Measurements from ENCODE around the gene RGL2. TPM values are rescaled to one million over a fixed set of nuclear protein-coding genes. Genes with fewer than 3 reads are reported as not detected.
"Not testable (repeated sequence)": the region's sequence is repeated elsewhere in the genome, so short reads cannot be mapped to it uniquely, and the experiment has no call there.

RGL2 gene
- total and polyA plus RNA-seq, 5 donors, result 40.6 to 56.3 (median 54.2) TPM

GRCh38 chr6:33278392-33278741 lies 20.4 kb downstream of the RGL2 start:
- Histone ChIP-seq H3K9me3 (ENCODE audit: control insufficient read depth, low read length) (no peaks in the 10 kb centered on the region), H3K4me1 (ENCODE audit: control insufficient read depth, insufficient read depth, low read length) (no peaks in the 10 kb centered on the region), H3K27ac (ENCODE audit: low read length) (no peak overlapping the region), H3K4me3 (ENCODE audit: low read length) (no peak overlapping the region), H3K27me3 (ENCODE audit: control insufficient read depth, insufficient read depth) (no peaks in the 10 kb centered on the region)
- ATAC-seq, result no peak
- intact Hi-C loops (cut with DNase I), result no loop called here
- no peak for DNase-seq
- WGBS, result 76% methylated on average over 9 of the region's 9 CpGs

- 38% methylated on average over 39 of the region's 39 CpGs for WGBS
- Histone ChIP-seq H3K4me1 (ENCODE audit: control insufficient read depth, insufficient read depth, low read length) (no peaks in the 10 kb centered on the region), H3K4me3 (ENCODE audit: low read length) (peak overlapping the region; percentile 38), H3K27me3 (ENCODE audit: control insufficient read depth, insufficient read depth) (no peaks in the 10 kb centered on the region), H3K27ac (ENCODE audit: low read length) (peak overlapping the region; percentile 76), H3K9me3 (ENCODE audit: control insufficient read depth, low read length) (no peaks in the 10 kb centered on the region)
- intact Hi-C loops (cut with DNase I), result no loop called here
- peak in 2 of 3 donors; percentile 55 to 71 for DNase-seq
- peak; percentile 2 for ATAC-seq
Observed at GRCh38 chr6:33277663-33278391, 20.9 kb downstream of the RGL2 start.

- DNase-seq (peak; percentile 82 to 93 (median 93)), ATAC-seq (peak; percentile 79)
- intact Hi-C loops (cut with DNase I), result no loop called here
- H3K4me1 ChIP-seq (ENCODE audit: control insufficient read depth, insufficient read depth, low read length), result no peaks in the 10 kb centered on the region
- H3K4me3 ChIP-seq (ENCODE audit: low read length), result peak within 1 kb of the TSS; percentile 38
- H3K9me3 ChIP-seq (ENCODE audit: control insufficient read depth, low read length), result no peaks in the 10 kb centered on the region
- H3K27me3 ChIP-seq (ENCODE audit: control insufficient read depth, insufficient read depth), result no peaks in the 10 kb centered on the region
- under 1% methylated on average over 80 of the region's 80 CpGs for WGBS
- peak within 1 kb of the TSS; percentile 76 for H3K27ac ChIP-seq (ENCODE audit: low read length)
Observed at GRCh38 chr6:33276864-33277662, 21.7 kb downstream of the RGL2 start, which contains the start of gene B3GALT4. TSS of gene B3GALT4 (plus strand) at chr6:33277123. CDS start at chr6:33277420, 297 bp downstream.

DNA sequence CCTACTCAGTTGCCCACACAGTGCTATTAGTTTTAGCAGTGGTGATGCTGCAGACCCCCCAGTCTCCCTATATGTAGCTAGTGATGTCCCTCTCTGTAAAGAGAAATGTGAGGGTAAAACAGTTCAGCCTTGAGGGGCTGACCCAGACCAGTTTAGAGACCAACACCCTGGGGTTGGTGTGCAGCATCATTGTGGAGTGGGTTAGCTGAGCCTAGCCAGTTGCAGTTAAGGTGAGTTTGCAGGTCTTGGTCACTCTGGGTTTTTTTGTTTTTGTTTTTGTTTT lies 22.2 kb downstream of the RGL2 start:
- Histone ChIP-seq H3K9me3 (ENCODE audit: control insufficient read depth, low read length) (no peaks in the 10 kb centered on the region), H3K4me1 (ENCODE audit: control insufficient read depth, insufficient read depth, low read length) (no peaks in the 10 kb centered on the region), H3K27me3 (ENCODE audit: control insufficient read depth, insufficient read depth) (no peaks in the 10 kb centered on the region), H3K4me3 (ENCODE audit: low read length) (peak overlapping the region; percentile 38), H3K27ac (ENCODE audit: low read length) (peak overlapping the region; percentile 76)
- intact Hi-C loops (cut with DNase I), result no loop called here
- ATAC-seq (no peak), DNase-seq (no peak)

- intact Hi-C loops (cut with DNase I); H3K9me3 ChIP-seq (ENCODE audit: control insufficient read depth, low read length); ATAC-seq; DNase-seq; H3K27me3 ChIP-seq (ENCODE audit: control insufficient read depth, insufficient read depth); H3K4me1 ChIP-seq (ENCODE audit: control insufficient read depth, insufficient read depth, low read length): not testable (repeated sequence)
- Histone ChIP-seq H3K4me3 (ENCODE audit: low read length) (peak overlapping the region; percentile 38), H3K27ac (ENCODE audit: low read length) (peak overlapping the region; percentile 76)
- 80% methylated on average over 16 of the region's 16 CpGs for WGBS
Observed at GRCh38 chr6:33275795-33276580, 22.8 kb downstream of the RGL2 start.

DNA sequence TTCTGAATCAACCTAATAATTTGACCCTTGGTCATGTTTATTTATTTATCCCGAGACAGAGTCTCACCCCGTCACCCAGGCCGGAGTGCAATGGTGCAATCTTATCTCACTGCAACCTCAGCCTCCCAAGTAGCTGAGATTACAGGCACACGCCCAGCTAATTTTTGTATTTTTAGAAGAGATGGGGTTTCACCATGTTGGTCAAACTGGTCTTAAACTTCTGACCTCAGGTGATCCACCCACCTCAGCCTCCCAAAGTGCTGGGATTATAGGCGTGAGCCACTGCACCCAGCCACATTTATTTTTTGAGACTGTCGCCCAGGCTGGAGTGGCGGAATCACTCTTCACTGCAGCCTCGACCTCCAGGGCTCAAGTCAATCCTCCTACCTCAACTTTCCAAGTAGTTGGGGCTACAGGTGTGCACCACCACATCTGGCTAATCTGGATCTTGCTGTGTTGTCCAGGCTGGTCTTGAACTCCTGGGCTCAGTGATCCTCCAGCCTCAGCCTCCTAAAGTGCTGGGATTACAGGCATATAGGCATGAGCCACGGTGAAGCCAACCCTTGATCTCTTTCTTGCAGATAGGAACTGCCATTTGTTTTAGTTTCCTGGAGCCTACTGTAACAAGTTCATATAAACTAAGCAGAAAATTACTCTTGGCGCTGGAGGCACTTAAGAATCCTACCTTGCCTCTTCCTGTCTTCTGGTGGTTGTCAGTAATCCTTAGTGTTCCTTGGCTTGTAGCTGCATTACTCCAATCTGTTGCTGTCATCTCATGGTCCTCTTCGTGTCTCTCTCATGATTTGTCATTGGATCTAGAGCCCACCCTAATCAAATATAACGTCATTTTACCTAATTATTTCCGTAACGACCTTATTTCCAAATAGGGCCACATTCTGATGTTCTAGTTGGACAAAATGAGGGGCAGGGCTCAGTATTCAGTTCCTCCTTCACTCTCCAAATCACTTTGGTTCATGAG lies 24.5 kb downstream of the RGL2 start:
- Histone ChIP-seq H3K27me3 (ENCODE audit: control insufficient read depth, insufficient read depth) (no peaks in the 10 kb centered on the region), H3K4me3 (ENCODE audit: low read length) (no peak overlapping the region), H3K4me1 (ENCODE audit: control insufficient read depth, insufficient read depth, low read length) (no peaks in the 10 kb centered on the region), H3K9me3 (ENCODE audit: control insufficient read depth, low read length) (no peaks in the 10 kb centered on the region), H3K27ac (ENCODE audit: low read length) (no peak overlapping the region)
- ATAC-seq (no peak), DNase-seq (no peak)
- whole genome bisulfite sequencing, result 66% methylated on average over 14 of the region's 14 CpGs
- intact Hi-C loops (cut with DNase I), result no loop called here

DNA sequence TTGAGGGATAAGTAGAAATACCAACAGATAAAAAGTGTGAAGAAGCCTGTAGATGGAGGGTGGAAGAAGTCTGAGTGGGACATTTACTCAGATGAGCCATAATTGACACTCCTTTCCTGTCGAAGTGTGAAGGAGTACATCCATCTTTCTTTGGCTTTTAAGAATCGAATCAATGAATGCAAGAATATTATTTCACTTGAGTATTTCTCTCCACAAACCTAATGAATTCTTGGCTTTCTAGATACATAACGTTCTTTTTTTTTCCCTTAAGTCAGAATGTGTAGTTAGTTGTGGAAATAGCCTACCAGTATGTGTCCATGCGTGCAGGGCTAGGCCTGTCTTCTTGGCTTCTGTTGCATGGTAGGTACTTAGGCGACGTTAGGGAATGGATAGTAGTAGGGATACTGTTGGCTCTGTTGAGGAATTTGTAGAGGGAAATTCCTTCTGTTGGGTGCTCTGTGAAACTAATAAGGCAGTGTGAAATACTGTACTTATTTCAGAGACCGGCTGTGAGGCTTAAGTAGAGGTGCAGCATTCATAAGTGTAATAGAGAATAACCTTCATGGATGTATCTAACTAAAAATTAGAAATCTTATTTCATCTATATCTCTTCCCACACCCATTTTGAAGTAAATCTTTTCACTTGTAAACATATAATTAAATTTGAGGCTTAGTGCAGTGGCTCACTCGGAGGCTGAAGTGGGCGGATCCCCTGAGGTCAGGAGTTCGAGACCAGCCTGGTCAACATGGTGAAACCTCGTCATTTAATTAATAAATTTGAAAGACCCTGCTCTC lies 25.4 kb downstream of the RGL2 start:
- no peak overlapping the region for H3K27ac ChIP-seq (ENCODE audit: low read length)
- DNase-seq, result no peak
- intact Hi-C loops (cut with DNase I), result no loop called here
- H3K4me3 ChIP-seq (ENCODE audit: low read length), result no peak overlapping the region
- no peaks in the 10 kb centered on the region for H3K9me3 ChIP-seq (ENCODE audit: control insufficient read depth, low read length)
- no peak for ATAC-seq
- H3K27me3 ChIP-seq (ENCODE audit: control insufficient read depth, insufficient read depth), result no peaks in the 10 kb centered on the region
- WGBS, result 62% methylated on average over 11 of the region's 11 CpGs
- no peaks in the 10 kb centered on the region for H3K4me1 ChIP-seq (ENCODE audit: control insufficient read depth, insufficient read depth, low read length)

DNA sequence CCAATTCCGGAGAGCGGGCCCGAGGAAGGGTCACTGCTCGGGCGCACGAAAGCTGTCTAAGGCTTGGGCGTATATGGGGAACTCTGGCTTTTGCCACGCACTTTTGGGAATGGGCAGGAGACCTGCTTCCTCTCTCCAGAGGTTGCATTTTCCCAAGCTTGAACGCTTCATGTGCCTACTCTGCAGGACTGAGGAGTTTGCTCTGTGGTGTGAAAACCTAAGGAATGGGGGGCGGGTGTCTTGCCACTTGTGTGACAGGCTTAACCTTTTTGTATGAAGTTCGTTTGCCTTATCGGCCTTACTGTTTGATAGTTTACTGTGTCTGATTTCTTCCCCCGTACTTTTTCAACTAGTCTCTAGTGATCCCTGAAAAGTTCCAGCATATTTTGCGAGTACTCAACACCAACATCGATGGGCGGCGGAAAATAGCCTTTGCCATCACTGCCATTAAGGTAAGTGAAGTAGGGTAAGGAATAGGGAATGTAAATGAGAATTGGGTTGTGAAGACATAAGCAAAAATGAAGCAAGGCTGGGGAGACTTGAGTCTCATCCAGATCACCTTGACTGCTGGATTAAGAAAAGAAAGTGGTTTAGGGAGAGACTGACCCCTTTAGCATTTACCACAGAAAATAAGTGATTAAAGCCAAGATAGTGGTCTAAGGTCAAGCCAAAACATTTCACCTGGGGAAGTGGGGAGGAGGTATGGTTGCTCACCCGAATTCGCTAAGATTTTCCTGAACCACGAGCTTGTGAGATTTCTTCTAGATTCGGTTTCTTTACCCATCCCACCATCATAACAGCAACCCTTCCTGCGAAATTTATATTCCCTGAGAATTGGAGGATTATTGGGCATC lies 26.2 kb downstream of the RGL2 start:
- 11% methylated on average over 22 of the region's 22 CpGs for whole genome bisulfite sequencing
- DNase-seq (no peak), ATAC-seq (peak; percentile 17 to 28)
- H3K4me1 ChIP-seq (ENCODE audit: control insufficient read depth, insufficient read depth, low read length), result no peaks in the 10 kb centered on the region
- no peaks in the 10 kb centered on the region for H3K27me3 ChIP-seq (ENCODE audit: control insufficient read depth, insufficient read depth)
- H3K4me3 ChIP-seq (ENCODE audit: low read length), result peak overlapping the region; percentile 96
- intact Hi-C loops (cut with DNase I), result no loop called here
- no peaks in the 10 kb centered on the region for H3K9me3 ChIP-seq (ENCODE audit: control insufficient read depth, low read length)
- peak overlapping the region; percentile 84 for H3K27ac ChIP-seq (ENCODE audit: low read length)

GRCh38 chr6:33271468-33272274 lies 27.1 kb downstream of the RGL2 start, which contains the start of the genes RPS18 and VPS52:
TSS of gene RPS18 (plus strand) at chr6:33272075. CDS start at chr6:33272120, 45 bp downstream.
TSS of gene VPS52 (minus strand) at chr6:33271876. CDS start at chr6:33271675, 201 bp downstream.
- intact Hi-C loops (cut with DNase I), result no loop called here
- DNase-seq (peak; percentile 92 to 95 (median 94)), ATAC-seq (peak; percentile 96 to 97)
- under 1% methylated on average over 48 of the region's 48 CpGs for WGBS
- H3K4me3 ChIP-seq (ENCODE audit: low read length), result peak within 1 kb of the TSS; percentile 96
- H3K4me1 ChIP-seq (ENCODE audit: control insufficient read depth, insufficient read depth, low read length), result no peaks in the 10 kb centered on the region
- no peaks in the 10 kb centered on the region for H3K27me3 ChIP-seq (ENCODE audit: control insufficient read depth, insufficient read depth)
- H3K27ac ChIP-seq (ENCODE audit: low read length), result peak within 1 kb of the TSS; percentile 87
- no peaks in the 10 kb centered on the region for H3K9me3 ChIP-seq (ENCODE audit: control insufficient read depth, low read length)

All from right cardiac atrium (tissue), 5 donors.